Neural cell (in vitro differentiated cells): ENCODE measurements around the gene ATG2A. TPM values are rescaled to one million over a fixed set of nuclear protein-coding genes. Genes with fewer than 3 reads are reported as not detected.

Experiments used
- H2AFZ ChIP-seq: fragments of 200-600, 300-800 bp; sonication (generic), shearing (Covaris generic); 2 replicates; pipeline ENCODE4 v1.6.0; 2014; ENCODE audit warnings: low read depth, mild to moderate bottlenecking, antibody characterized with exemption, low read length, moderate library complexity
- H3F3A ChIP-seq: fragments of 200-600 bp; shearing (Covaris generic); 2 replicates; pipeline ENCODE4 v1.6.1; 2016; ENCODE audit warnings: mild to moderate bottlenecking, moderate library complexity, mixed read lengths, antibody characterized with exemption, low read length; ENCODE audit not compliant: insufficient read depth, poor library complexity, severe bottlenecking
- H3K27ac ChIP-seq: fragments of 200-600, 300-800 bp; sonication (generic), shearing (Covaris generic); 2 replicates; pipeline ENCODE4 v1.5.1; 2014; ENCODE audit warnings: mild to moderate bottlenecking, low read length, moderate library complexity
- H3K27me3 ChIP-seq: fragments of 300-800, 200-600 bp; sonication (generic), shearing (Covaris generic); 2 replicates; pipeline ENCODE4 v1.6.0; 2014; ENCODE audit warnings: mild to moderate bottlenecking, low read depth, low read length, moderate library complexity; ENCODE audit not compliant: insufficient read depth
- H3K36me3 ChIP-seq: fragments of 300-800, 200-600 bp; sonication (generic), shearing (Covaris generic); 2 replicates; pipeline ENCODE4 v1.5.1; 2014; ENCODE audit warnings: mild to moderate bottlenecking, antibody characterized with exemption, low read length, moderate library complexity; ENCODE audit not compliant: insufficient read depth
- H3K4me2 ChIP-seq: fragments of 300-800, 200-600 bp; sonication (generic), shearing (Covaris generic); 2 replicates; pipeline ENCODE4 v1.6.0; 2014; ENCODE audit warnings: mild to moderate bottlenecking, low read length
- H3K4me3 ChIP-seq: fragments of 300-800, 200-600 bp; sonication (generic), shearing (Covaris generic); 2 replicates; pipeline ENCODE4 v1.5.1; 2014; ENCODE audit warnings: mild to moderate bottlenecking, low read length, moderate library complexity
- H3K79me2 ChIP-seq: fragments of 200-600 bp; shearing (Covaris generic); replicated peaks from 2 replicates; pipeline ENCODE4 v1.6.0; 2014; ENCODE audit warnings: mild to moderate bottlenecking, low read length, moderate library complexity; ENCODE audit not compliant: insufficient read depth
- H3K9ac ChIP-seq: fragments of 300-800, 200-600 bp; sonication (generic), shearing (Covaris generic); 2 replicates; pipeline ENCODE4 v1.6.1; 2016; ENCODE audit warnings: mild to moderate bottlenecking, low read length, mixed read lengths
- H3K9me2 ChIP-seq: fragments of 200-600 bp; shearing (Covaris generic); 2 replicates; pipeline ENCODE4 v1.6.1; 2016; ENCODE audit warnings: mild to moderate bottlenecking, low read length, mixed read lengths; ENCODE audit not compliant: insufficient read depth
- H3K9me3 ChIP-seq: fragments of 200-600, 300-800 bp; sonication (generic), shearing (Covaris generic); 2 replicates; pipeline ENCODE4 v1.6.1; 2016; ENCODE audit warnings: mild to moderate bottlenecking, mixed run types, low read length, moderate library complexity, mixed read lengths
- H4K20me1 ChIP-seq: fragments of 200-600 bp; shearing (Covaris generic); 2 replicates; pipeline ENCODE4 v1.6.1; 2016; ENCODE audit warnings: mild to moderate bottlenecking, mixed run types; ENCODE audit not compliant: insufficient read depth
- EP300 ChIP-seq: fragments of 450-650 bp; conservative IDR thresholded peaks from 2 replicates; pipeline ENCODE4 v1.6.1; 2014; ENCODE audit warnings: antibody characterized with exemption, mild to moderate bottlenecking, moderate library complexity; ENCODE audit not compliant: poor library complexity, severe bottlenecking
- EZH2 ChIP-seq: fragments of 200-600, 300-800 bp; shearing (Covaris generic), sonication (generic); IDR thresholded peaks from 2 replicates; pipeline ENCODE4 v1.6.1; 2014; ENCODE audit warnings: antibody characterized with exemption, low read length, borderline replicate concordance, mild to moderate bottlenecking; ENCODE audit not compliant: insufficient read depth, poor library complexity, severe bottlenecking
- MXI1 ChIP-seq: fragments of 450-650 bp; conservative IDR thresholded peaks from 2 replicates; pipeline ENCODE4 v1.6.1; 2014; ENCODE audit warnings: antibody characterized with exemption, mild to moderate bottlenecking; ENCODE audit not compliant: poor library complexity, severe bottlenecking
- POLR2AphosphoS5 ChIP-seq: IDR thresholded peaks from 2 replicates; pipeline ENCODE4 v1.6.1; 2012
- RAD21 ChIP-seq: fragments of 450-650 bp; conservative IDR thresholded peaks from 2 replicates; pipeline ENCODE4 v1.6.1; 2014; ENCODE audit warnings: antibody characterized with exemption, mild to moderate bottlenecking, moderate library complexity
- SMC3 ChIP-seq: fragments of 450-650 bp; conservative IDR thresholded peaks from 2 replicates; pipeline ENCODE4 v1.6.1; 2014; ENCODE audit warnings: antibody characterized with exemption, mild to moderate bottlenecking, moderate library complexity; ENCODE audit not compliant: poor library complexity
- TAF1 ChIP-seq: IDR thresholded peaks from 2 replicates; pipeline ENCODE4 v1.6.1; 2012; ENCODE audit warnings: low read depth
- polyA plus RNA-seq: library from polyadenylated mRNA; depleted of rRNA; stranded (reverse); fragments of >200 nt; gene quantifications from 2 replicates; pipeline ENCODE4 v1.2.3, GENCODE V29; 2014
- TF ChIP-seq, protein P1 (sequence below): fragments of 450-650 bp; IDR thresholded peaks from 2 replicates; pipeline ENCODE4 v1.5.1; 2014; ENCODE audit warnings: antibody characterized with exemption, mild to moderate bottlenecking, moderate library complexity; ENCODE audit not compliant: poor library complexity, severe bottlenecking
- TF ChIP-seq, protein P2 (sequence below): IDR thresholded peaks from 2 replicates; pipeline ENCODE4 v1.6.1; 2012; ENCODE audit warnings: borderline replicate concordance

ATG2A gene
- polyA plus RNA-seq, 1 donor from 2014 or later, result 7.5 TPM

DNA sequence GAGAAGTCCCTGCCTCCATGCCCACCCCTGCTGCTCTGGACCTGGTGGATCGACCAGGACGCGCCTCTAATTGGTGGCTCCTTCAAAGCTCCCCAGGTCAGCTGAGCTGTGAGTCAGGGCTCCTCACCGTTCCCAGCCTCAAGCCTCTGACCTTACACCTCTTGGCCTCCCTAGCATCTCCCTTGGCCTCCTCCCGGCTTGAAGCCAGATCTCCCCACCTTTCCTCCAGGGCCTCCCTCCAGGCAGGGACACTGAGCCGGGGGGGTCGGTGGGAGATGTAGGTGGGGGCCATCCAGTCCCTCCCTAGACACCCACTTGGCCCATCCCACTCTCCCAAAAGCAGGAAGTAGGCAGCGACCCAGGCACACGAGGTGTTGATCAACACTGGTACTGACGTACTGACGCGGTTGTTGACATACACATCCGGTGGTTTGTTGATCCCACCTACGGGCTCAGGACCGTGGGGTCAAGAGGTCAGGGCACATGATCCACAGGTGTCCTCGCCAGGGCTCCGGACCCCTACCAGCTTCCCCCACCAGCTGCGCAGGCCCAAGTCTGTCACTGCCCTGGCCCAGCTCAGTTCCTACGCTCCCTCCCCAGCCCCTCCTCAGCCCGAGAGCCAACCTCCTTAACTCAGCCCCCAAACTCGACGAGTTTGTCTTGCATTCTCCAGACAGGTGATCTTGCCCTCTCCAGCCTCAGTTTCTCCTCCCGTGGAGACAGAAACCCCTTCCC lies 802 bp downstream of the ATG2A start:
- Histone ChIP-seq H3K79me2 (peaks cover 7% of the 10 kb centered on the region), H3K9me3 (no peaks in the 10 kb centered on the region), H3K4me2 (peak overlapping the region; percentile 84), H2AFZ (peak overlapping the region; percentile 2), H3K36me3 (no peaks in the 10 kb centered on the region), H3K27ac (peak overlapping the region; percentile 52), H3K27me3 (no peaks in the 10 kb centered on the region), H3K9me2 (no peaks in the 10 kb centered on the region), H3F3A (no peaks in the 10 kb centered on the region), H4K20me1 (no peaks in the 10 kb centered on the region), H3K4me3 (peak overlapping the region; percentile 72), H3K9ac (peak overlapping the region; percentile 78)
- TF ChIP-seq, protein P1, sequence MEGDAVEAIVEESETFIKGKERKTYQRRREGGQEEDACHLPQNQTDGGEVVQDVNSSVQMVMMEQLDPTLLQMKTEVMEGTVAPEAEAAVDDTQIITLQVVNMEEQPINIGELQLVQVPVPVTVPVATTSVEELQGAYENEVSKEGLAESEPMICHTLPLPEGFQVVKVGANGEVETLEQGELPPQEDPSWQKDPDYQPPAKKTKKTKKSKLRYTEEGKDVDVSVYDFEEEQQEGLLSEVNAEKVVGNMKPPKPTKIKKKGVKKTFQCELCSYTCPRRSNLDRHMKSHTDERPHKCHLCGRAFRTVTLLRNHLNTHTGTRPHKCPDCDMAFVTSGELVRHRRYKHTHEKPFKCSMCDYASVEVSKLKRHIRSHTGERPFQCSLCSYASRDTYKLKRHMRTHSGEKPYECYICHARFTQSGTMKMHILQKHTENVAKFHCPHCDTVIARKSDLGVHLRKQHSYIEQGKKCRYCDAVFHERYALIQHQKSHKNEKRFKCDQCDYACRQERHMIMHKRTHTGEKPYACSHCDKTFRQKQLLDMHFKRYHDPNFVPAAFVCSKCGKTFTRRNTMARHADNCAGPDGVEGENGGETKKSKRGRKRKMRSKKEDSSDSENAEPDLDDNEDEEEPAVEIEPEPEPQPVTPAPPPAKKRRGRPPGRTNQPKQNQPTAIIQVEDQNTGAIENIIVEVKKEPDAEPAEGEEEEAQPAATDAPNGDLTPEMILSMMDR, result no peak
- TF ChIP-seq, protein P2, sequence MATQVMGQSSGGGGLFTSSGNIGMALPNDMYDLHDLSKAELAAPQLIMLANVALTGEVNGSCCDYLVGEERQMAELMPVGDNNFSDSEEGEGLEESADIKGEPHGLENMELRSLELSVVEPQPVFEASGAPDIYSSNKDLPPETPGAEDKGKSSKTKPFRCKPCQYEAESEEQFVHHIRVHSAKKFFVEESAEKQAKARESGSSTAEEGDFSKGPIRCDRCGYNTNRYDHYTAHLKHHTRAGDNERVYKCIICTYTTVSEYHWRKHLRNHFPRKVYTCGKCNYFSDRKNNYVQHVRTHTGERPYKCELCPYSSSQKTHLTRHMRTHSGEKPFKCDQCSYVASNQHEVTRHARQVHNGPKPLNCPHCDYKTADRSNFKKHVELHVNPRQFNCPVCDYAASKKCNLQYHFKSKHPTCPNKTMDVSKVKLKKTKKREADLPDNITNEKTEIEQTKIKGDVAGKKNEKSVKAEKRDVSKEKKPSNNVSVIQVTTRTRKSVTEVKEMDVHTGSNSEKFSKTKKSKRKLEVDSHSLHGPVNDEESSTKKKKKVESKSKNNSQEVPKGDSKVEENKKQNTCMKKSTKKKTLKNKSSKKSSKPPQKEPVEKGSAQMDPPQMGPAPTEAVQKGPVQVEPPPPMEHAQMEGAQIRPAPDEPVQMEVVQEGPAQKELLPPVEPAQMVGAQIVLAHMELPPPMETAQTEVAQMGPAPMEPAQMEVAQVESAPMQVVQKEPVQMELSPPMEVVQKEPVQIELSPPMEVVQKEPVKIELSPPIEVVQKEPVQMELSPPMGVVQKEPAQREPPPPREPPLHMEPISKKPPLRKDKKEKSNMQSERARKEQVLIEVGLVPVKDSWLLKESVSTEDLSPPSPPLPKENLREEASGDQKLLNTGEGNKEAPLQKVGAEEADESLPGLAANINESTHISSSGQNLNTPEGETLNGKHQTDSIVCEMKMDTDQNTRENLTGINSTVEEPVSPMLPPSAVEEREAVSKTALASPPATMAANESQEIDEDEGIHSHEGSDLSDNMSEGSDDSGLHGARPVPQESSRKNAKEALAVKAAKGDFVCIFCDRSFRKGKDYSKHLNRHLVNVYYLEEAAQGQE, result no peak
- TF ChIP-seq TAF1, result no peak
- no peak for TF ChIP-seq EZH2
- no peak for TF ChIP-seq RAD21
- no peak for TF ChIP-seq MXI1
- no peak for TF ChIP-seq POLR2AphosphoS5
- no peak for TF ChIP-seq EP300
- TF ChIP-seq SMC3, result no peak

DNA sequence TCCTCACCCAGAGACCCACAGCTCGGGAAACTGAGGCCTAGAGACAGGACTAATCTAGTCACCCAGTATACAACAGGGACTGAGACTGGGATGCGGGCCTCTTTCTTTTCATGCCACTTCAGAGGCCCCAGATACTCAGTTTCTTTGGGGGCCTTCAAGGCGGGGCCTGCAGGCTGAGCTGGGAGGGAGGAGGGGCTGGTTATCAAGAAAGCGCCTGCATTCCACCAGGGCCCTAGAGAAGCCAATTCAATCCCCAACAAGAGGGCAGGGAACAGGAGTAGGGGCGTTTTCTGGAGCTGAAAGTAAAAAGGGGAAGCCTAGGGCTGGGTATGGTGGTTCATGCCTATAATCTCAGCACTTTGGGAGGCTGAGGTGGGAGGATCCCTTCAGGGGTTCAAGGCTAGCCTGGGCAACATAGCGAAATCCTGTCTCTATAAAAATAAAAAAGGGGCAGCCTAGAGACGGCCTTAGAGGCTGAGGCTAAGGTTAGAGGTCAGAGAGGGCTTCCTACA lies 1.6 kb downstream of the ATG2A start:
- Histone ChIP-seq H3K27me3 (no peaks in the 10 kb centered on the region), H3K4me3 (peak overlapping the region; percentile 72), H3K36me3 (no peaks in the 10 kb centered on the region), H3K9me2 (no peaks in the 10 kb centered on the region), H4K20me1 (no peaks in the 10 kb centered on the region), H3F3A (no peaks in the 10 kb centered on the region), H2AFZ (no peak overlapping the region), H3K9me3 (no peaks in the 10 kb centered on the region), H3K9ac (peak overlapping the region; percentile 78), H3K79me2 (peaks cover 7% of the 10 kb centered on the region), H3K4me2 (no peak overlapping the region), H3K27ac (no peak overlapping the region)
- TF ChIP-seq, protein P2, result no peak
- no peak for TF ChIP-seq RAD21
- TF ChIP-seq MXI1, result no peak
- TF ChIP-seq, protein P1, result no peak
- no peak for TF ChIP-seq EZH2
- no peak for TF ChIP-seq POLR2AphosphoS5
- TF ChIP-seq SMC3, result no peak
- no peak for TF ChIP-seq TAF1
- no peak for TF ChIP-seq EP300
